CD14-positive monocyte (primary cell): ENCODE measurements around the gene SOCS2. TPM values are rescaled to one million over a fixed set of nuclear protein-coding genes. Genes with fewer than 3 reads are reported as not detected.

Experiments used
- DNase-seq, 3 donors: peaks; one replicate each; pipeline ENCODE4 v3.0.0-alpha.2; 2011 to 2022
- H2AFZ ChIP-seq: 2 replicates; pipeline ENCODE4 v1.6.0; 2012; ENCODE audit warnings: mild to moderate bottlenecking, low read depth, low read length, inconsistent platforms; ENCODE audit not compliant: insufficient read depth, poor library complexity, severe bottlenecking
- H3K27ac ChIP-seq, 2 donors: 1 replicate in 1 of 2; 2 replicates in 1 of 2; pipeline ENCODE4 v1.5.1; 2012 to 2013; ENCODE audit warnings: low read length in 2 of 2, control low read depth in 1 of 2, inconsistent platforms in 1 of 2, low read depth in 1 of 2, mild to moderate bottlenecking in 1 of 2
- H3K27me3 ChIP-seq, 2 donors: one replicate each; pipeline versions ENCODE4 v1.6.0 to v1.6.1; 2011 to 2013; ENCODE audit warnings: low read length in 2 of 2; ENCODE audit not compliant: control insufficient read depth in 2 of 2, insufficient read depth in 2 of 2
- H3K36me3 ChIP-seq, 2 donors: replicated peaks in 1 of 2; 1 replicate in 1 of 2; 2 replicates in 1 of 2; pipeline versions ENCODE4 v1.5.1 to v1.6.1; 2012 to 2013; ENCODE audit warnings: low read length in 2 of 2, control low read depth in 1 of 2, inconsistent platforms in 1 of 2, mild to moderate bottlenecking in 1 of 2; ENCODE audit not compliant: insufficient read depth in 2 of 2, control insufficient read depth in 1 of 2
- H3K4me1 ChIP-seq, 2 donors: 1 replicate in 1 of 2; 2 replicates in 1 of 2; pipeline versions ENCODE4 v1.5.1 to v1.6.1; 2012 to 2013; ENCODE audit warnings: low read length in 2 of 2, control low read depth in 1 of 2, inconsistent platforms in 1 of 2, mild to moderate bottlenecking in 1 of 2, moderate library complexity in 1 of 2; ENCODE audit not compliant: insufficient read depth in 2 of 2, control insufficient read depth in 1 of 2
- H3K4me2 ChIP-seq: replicated peaks from 2 replicates; pipeline ENCODE3; 2012; ENCODE audit warnings: low read length, moderate library complexity, mild to moderate bottlenecking; ENCODE audit not compliant: poor library complexity, severe bottlenecking; ENCODE audit errors: extremely low read depth
- H3K4me3 ChIP-seq, 3 experiments: fragments of 200-600 bp in 1 of 3; sonication (generic) in 1 of 3; replicated peaks in 1 of 3; 1 replicate in 2 of 3; 2 replicates in 1 of 3; pipeline ENCODE4 v1.5.1; 2011 to 2013; ENCODE audit warnings: low read length in 3 of 3, mild to moderate bottlenecking in 3 of 3, control low read depth in 2 of 3, low read depth in 2 of 3, inconsistent platforms in 1 of 3, moderate library complexity in 1 of 3
- H3K79me2 ChIP-seq: 2 replicates; pipeline ENCODE4 v1.6.0; 2012; ENCODE audit warnings: mild to moderate bottlenecking, control low read depth, inconsistent platforms, low read length, moderate library complexity; ENCODE audit not compliant: insufficient read depth
- H3K9ac ChIP-seq: 2 replicates; pipeline ENCODE4 v1.6.0; 2017; ENCODE audit warnings: low read length, mild to moderate bottlenecking; ENCODE audit not compliant: insufficient read depth, poor library complexity, severe bottlenecking
- H3K9me3 ChIP-seq, 2 donors: replicated peaks in 1 of 2; 1 replicate in 1 of 2; 2 replicates in 1 of 2; pipeline versions ENCODE4 v1.5.1 to v1.6.1; 2012 to 2013; ENCODE audit warnings: low read length in 2 of 2, control low read depth in 1 of 2; ENCODE audit not compliant: control insufficient read depth in 1 of 2, insufficient read depth in 1 of 2
- H4K20me1 ChIP-seq: 2 replicates; pipeline ENCODE4 v1.6.0; 2012; ENCODE audit warnings: mild to moderate bottlenecking, low read length, control low read depth, moderate library complexity; ENCODE audit not compliant: insufficient read depth
- H3K27ac Mint-ChIP-seq, 7 donors: one replicate each; pipeline ENCODE4 v1.8.0; 2020; ENCODE audit warnings: mild to moderate bottlenecking in 7 of 7, mixed read lengths in 7 of 7, moderate library complexity in 6 of 7, inconsistent platforms in 2 of 7
- H3K27me3 Mint-ChIP-seq, 3 donors: one replicate each; pipeline ENCODE4 v1.8.0; 2021 to 2022; ENCODE audit warnings: low read depth in 3 of 3, mild to moderate bottlenecking in 3 of 3, mixed read lengths in 3 of 3, moderate library complexity in 3 of 3, inconsistent platforms in 1 of 3
- H3K36me3 Mint-ChIP-seq, 2 donors: one replicate each; pipeline ENCODE4 v1.8.0; 2020; ENCODE audit warnings: mixed read lengths in 2 of 2, inconsistent platforms in 1 of 2, mild to moderate bottlenecking in 1 of 2
- H3K4me1 Mint-ChIP-seq: one replicate; pipeline ENCODE4 v1.8.0; 2020; ENCODE audit warnings: mild to moderate bottlenecking, mixed read lengths
- H3K4me3 Mint-ChIP-seq, 2 donors: one replicate each; pipeline ENCODE4 v1.8.0; 2020; ENCODE audit warnings: mild to moderate bottlenecking in 2 of 2, mixed read lengths in 2 of 2, moderate library complexity in 1 of 2
- H3K9me3 Mint-ChIP-seq, 7 donors: one replicate each; pipeline ENCODE4 v1.8.0; 2020 to 2022; ENCODE audit warnings: mixed read lengths in 7 of 7, mild to moderate bottlenecking in 6 of 7, moderate library complexity in 6 of 7, inconsistent platforms in 2 of 7
- WGBS: methylation state at CpG from one replicate; pipeline ENCODE4 v1.1.5; 2013; ENCODE audit warnings: missing lambda C conversion rate; ENCODE audit not compliant: insufficient coverage; 5-methylcytosine and 5-hydroxymethylcytosine counted together
- intact Hi-C, 2 donors: fragments of 100-400 bp; cut with micrococcal nuclease; formaldehyde crosslinking; loops; one replicate each; pipeline versions ENCODE4 v1.15.0 to v1.15.1; 2023
- polyA minus RNA-seq: library from RNA; depleted of rRNA, polyadenylated mRNA; stranded (reverse); fragments of >200 nt; gene quantifications from 2 replicates; pipeline ENCODE4 v1.2.3, GENCODE V29; 2012
- polyA plus RNA-seq, 3 donors: library from polyadenylated mRNA; depleted of rRNA in 1 of 3; unstranded in 2 of 3; stranded (reverse) in 1 of 3; fragments of 300-500 nt in 2 of 3; fragments of >200 nt in 1 of 3; fragmentation: Illumina TruSeq in 2 of 3; gene quantifications; 1 replicate in 2 of 3; 2 replicates in 1 of 3; pipeline ENCODE4 v1.2.3, GENCODE V29; 2012 to 2021
- total RNA-seq, 12 experiments: library from RNA in 1 of 12; stranded (reverse) in 1 of 12; fragments of 120-200 nt in 1 of 12; gene quantifications; one replicate each; pipeline ENCODE4 v1.2.4 and lab custom pipeline; 2013 to 2026; ENCODE audit warnings: mixed read lengths in 6 of 12, inconsistent platforms in 1 of 12
- TF ChIP-seq, protein P1 (sequence below): fragments of 200-600 bp; IDR thresholded peaks from one replicate; pipeline ENCODE4 v1.8.0; 2022; ENCODE audit warnings: antibody characterized with exemption, mild to moderate bottlenecking

The SOCS2 gene, protein sequence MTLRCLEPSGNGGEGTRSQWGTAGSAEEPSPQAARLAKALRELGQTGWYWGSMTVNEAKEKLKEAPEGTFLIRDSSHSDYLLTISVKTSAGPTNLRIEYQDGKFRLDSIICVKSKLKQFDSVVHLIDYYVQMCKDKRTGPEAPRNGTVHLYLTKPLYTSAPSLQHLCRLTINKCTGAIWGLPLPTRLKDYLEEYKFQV
- total RNA-seq (2013), result 0.29 TPM
- polyA plus RNA-seq (under 1 TPM; 0.18 to 0.91 (median 0.22) TPM), polyA minus RNA-seq (0.42 and 1.1 TPM in 2 replicates), total RNA-seq (lab: John Stamatoyannopoulos, UW) (0.25 to 2.4 (median 0.63) reads per million in 11 experiments)

DNA sequence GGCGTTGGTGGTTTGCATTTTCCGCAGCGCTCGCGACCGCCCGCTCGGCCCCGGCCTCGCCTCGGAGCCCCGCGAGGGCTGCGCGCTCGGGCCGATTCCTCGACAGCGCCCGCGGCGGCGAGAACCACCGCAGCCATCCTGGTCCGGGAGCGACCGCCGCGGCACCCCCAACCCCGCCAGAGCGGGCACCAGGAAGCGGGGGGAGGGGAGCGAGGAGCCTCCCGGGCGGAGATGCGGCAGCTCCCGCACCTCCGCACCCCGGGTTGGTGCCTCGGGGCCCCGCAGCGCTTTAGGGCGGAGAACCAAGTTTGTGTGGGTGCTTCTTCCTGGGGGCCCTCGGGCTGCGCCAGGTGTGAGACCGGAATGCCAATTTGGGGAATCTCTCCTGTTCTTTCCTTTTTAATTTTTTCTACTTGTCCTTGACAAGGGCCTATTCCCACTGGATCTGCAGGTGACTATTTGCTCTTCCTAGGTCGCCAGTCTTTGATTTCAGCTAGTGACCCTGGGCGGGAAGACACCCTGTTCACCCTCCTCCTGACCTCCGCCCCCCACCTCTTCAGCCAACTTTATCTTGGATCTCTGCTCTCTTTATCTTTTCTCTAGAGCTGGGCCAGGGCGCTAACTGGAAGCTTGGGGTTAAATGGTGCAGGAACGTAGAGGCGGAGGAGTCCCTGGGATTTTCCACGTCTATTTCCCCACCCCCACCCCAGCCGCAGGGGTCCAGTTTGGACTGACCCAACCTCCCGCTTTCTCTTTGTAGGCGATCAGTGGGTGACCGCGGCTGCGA is at the start of gene SOCS2:
SOCS2 (plus strand) TSS at position 751 of the 787 bp plus-strand sequence. CDS start 223 bp downstream, outside the sequence.
- Mint-ChIP-seq H3K27ac (peak within 1 kb of the TSS in 2 of 7 donors; percentile 76 to 78), H3K36me3 (peaks cover 6 to 16% of the 10 kb centered on the region in 2 donors), H3K27me3 (peaks cover 70 to 85% (median 72%) of the 10 kb centered on the region in 3 donors), H3K4me1 (peaks cover 31% of the 10 kb centered on the region), H3K4me3 (peak within 1 kb of the TSS; percentile 81 to 95), H3K9me3 (peaks cover 0 to 15% (median 6%) of the 10 kb centered on the region in 7 donors)
- peak within 1 kb of the TSS; percentile 76 for H2AFZ ChIP-seq
- peak within 1 kb of the TSS; percentile 89 for H3K4me2 ChIP-seq
- H3K4me1 ChIP-seq, result peaks cover 35 to 43% of the 10 kb centered on the region in 2 donors
- H3K27me3 ChIP-seq, result peaks cover 59 to 85% of the 10 kb centered on the region in 2 donors
- H3K9me3 ChIP-seq, result peaks cover 0 to 16% of the 10 kb centered on the region in 2 donors
- H3K79me2 ChIP-seq, result no peaks in the 10 kb centered on the region
- no peak for DNase-seq
- H3K9ac ChIP-seq, result peak within 1 kb of the TSS; percentile 16
- intact Hi-C loops, result loop anchor here (5.0 to 10.0 kb wide), 3 partner anchors 105 to 530 kb away; partner anchors contain the start of gene CRADD (in 1 of the 2)
- no peak within 1 kb of the TSS for H3K27ac ChIP-seq
- no peaks in the 10 kb centered on the region for H3K36me3 ChIP-seq
- 1% methylated on average over 50 of the region's 59 CpGs for WGBS
- peaks cover 13% of the 10 kb centered on the region for H4K20me1 ChIP-seq
- H3K4me3 ChIP-seq, result peak within 1 kb of the TSS; percentile 35 to 79 (median 37)
- TF ChIP-seq, protein P1, sequence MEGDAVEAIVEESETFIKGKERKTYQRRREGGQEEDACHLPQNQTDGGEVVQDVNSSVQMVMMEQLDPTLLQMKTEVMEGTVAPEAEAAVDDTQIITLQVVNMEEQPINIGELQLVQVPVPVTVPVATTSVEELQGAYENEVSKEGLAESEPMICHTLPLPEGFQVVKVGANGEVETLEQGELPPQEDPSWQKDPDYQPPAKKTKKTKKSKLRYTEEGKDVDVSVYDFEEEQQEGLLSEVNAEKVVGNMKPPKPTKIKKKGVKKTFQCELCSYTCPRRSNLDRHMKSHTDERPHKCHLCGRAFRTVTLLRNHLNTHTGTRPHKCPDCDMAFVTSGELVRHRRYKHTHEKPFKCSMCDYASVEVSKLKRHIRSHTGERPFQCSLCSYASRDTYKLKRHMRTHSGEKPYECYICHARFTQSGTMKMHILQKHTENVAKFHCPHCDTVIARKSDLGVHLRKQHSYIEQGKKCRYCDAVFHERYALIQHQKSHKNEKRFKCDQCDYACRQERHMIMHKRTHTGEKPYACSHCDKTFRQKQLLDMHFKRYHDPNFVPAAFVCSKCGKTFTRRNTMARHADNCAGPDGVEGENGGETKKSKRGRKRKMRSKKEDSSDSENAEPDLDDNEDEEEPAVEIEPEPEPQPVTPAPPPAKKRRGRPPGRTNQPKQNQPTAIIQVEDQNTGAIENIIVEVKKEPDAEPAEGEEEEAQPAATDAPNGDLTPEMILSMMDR, result no peak

DNA sequence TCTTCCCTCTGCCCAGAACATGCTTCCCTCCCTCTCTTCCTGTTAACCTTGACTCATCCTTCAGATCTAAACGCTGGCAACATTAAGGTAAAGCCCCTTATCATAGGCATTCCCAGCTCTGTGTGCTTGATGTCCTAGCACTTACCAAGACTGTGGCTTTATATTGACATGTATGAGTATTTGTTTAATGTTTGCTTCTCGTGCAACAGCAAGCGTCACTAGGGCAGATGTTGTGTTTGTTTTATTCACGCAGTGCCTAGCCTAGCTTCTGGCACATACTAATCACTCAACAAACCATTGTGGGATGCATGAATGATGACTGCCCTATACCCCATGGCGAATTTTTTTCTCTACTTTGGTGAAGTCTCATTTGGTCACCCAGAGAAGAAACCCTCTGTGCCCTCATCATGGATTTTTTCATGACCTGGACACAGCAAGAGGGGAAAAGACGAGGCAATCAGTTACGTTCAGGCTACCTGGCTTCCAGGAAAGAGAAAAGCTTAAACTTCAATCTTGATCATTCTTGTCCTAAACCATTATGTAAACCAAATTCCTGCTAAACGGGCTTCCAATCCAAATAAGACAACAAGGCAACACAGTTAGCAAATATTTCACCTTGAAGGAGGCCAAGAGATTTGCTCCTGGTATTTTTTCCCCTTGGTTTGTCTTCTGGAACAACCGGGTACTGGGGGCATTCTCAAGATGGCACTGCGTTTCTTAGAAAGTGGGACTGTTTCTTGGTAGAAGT is 47.9 kb upstream of the SOCS2 start:
- Mint-ChIP-seq H3K27ac (no peak overlapping the region), H3K4me3 (no peak overlapping the region), H3K27me3 (peaks cover 3 to 6% (median 3%) of the 10 kb centered on the region in 3 donors), H3K9me3 (peaks cover 0 to 3% (median 0%) of the 10 kb centered on the region in 7 donors), H3K4me1 (no peaks in the 10 kb centered on the region), H3K36me3 (no peaks in the 10 kb centered on the region)
- DNase-seq, result no peak
- WGBS, result 88% methylated on average over 3 of the region's 10 CpGs
- no peak overlapping the region for H3K27ac ChIP-seq
- no peak overlapping the region for H3K9ac ChIP-seq
- H3K4me2 ChIP-seq, result no peak overlapping the region
- H4K20me1 ChIP-seq, result no peaks in the 10 kb centered on the region
- no peaks in the 10 kb centered on the region for H3K36me3 ChIP-seq
- no peak overlapping the region for H2AFZ ChIP-seq
- no peaks in the 10 kb centered on the region for H3K27me3 ChIP-seq
- TF ChIP-seq, protein P1, result no peak
- no peaks in the 10 kb centered on the region for H3K4me1 ChIP-seq
- intact Hi-C loops, result no loop called here
- H3K4me3 ChIP-seq, result no peak overlapping the region
- H3K79me2 ChIP-seq, result no peaks in the 10 kb centered on the region
- no peaks in the 10 kb centered on the region for H3K9me3 ChIP-seq
